HG03520 (cell line): Measurements from ENCODE around the gene TENM3.

Source experiments
- ATAC-seq: cut with Tn5 transposase; IDR thresholded peaks from one replicate; pipeline ENCODE4 v1.9.1; 2021; ENCODE audit warnings: mild to moderate bottlenecking, moderate library complexity; ENCODE audit not compliant: unreplicated experiment

The TENM3 gene

GRCh38 chr4:182286035-182286434 is 42.8 kb downstream of the TENM3 start:
- ATAC-seq: no peak

- no peak for ATAC-seq
Observed at GRCh38 chr4:182286931-182287330, 43.7 kb downstream of the TENM3 start.

GRCh38 chr4:182288534-182288933 is 45.3 kb downstream of the TENM3 start:
- no peak for ATAC-seq

GRCh38 chr4:182289809-182290208 is 46.6 kb downstream of the TENM3 start:
- no peak for ATAC-seq

GRCh38 chr4:182291175-182291574 is 48.0 kb downstream of the TENM3 start:
- ATAC-seq: no peak

GRCh38 chr4:182291597-182292270 is 48.5 kb downstream of the TENM3 start:
- ATAC-seq: no peak

- ATAC-seq: no peak
Observed at GRCh38 chr4:182292612-182293011, 49.4 kb downstream of the TENM3 start.

GRCh38 chr4:182293691-182294255 is 50.6 kb downstream of the TENM3 start:
- ATAC-seq: no peak

- ATAC-seq: no peak
Observed at GRCh38 chr4:182294451-182294850, 51.2 kb downstream of the TENM3 start.

- no peak for ATAC-seq
Observed at GRCh38 chr4:182297659-182298058, 54.5 kb downstream of the TENM3 start.

- no peak for ATAC-seq
Observed at GRCh38 chr4:182301736-182302135, 58.5 kb downstream of the TENM3 start.

- ATAC-seq: no peak
Observed at GRCh38 chr4:182303847-182304246, 60.6 kb downstream of the TENM3 start.

GRCh38 chr4:182306792-182307507 is 63.7 kb downstream of the TENM3 start:
- ATAC-seq: no peak

GRCh38 chr4:182307746-182308145 is 64.5 kb downstream of the TENM3 start:
- ATAC-seq: no peak

GRCh38 chr4:182309877-182310276 is 66.7 kb downstream of the TENM3 start:
- no peak for ATAC-seq

- ATAC-seq: no peak
Observed at GRCh38 chr4:182310316-182310715, 67.1 kb downstream of the TENM3 start.

GRCh38 chr4:182310962-182311361 is 67.8 kb downstream of the TENM3 start:
- ATAC-seq: no peak

- no peak for ATAC-seq
Observed at GRCh38 chr4:182314537-182314936, 71.3 kb downstream of the TENM3 start.

- ATAC-seq: no peak
Observed at GRCh38 chr4:182318256-182318655, 75.1 kb downstream of the TENM3 start.

GRCh38 chr4:182320092-182320491 is 76.9 kb downstream of the TENM3 start:
- ATAC-seq: no peak

GRCh38 chr4:182320580-182320979 is 77.4 kb downstream of the TENM3 start:
- no peak for ATAC-seq

GRCh38 chr4:182324282-182324681 is 81.1 kb downstream of the TENM3 start:
- ATAC-seq: no peak
